HG03108 (cell line): ENCODE results near the gene TRIM3.
"Not testable (repeated sequence)": the region's sequence is repeated elsewhere in the genome, so short reads cannot be mapped to it uniquely, and the experiment has no call there.

ENCODE experiments used
- ATAC-seq: cut with Tn5 transposase; IDR thresholded peaks from one replicate; pipeline ENCODE4 v1.9.1; 2021; ENCODE audit warnings: moderate library complexity; ENCODE audit not compliant: unreplicated experiment

TRIM3 gene

GRCh38 chr11:6473451-6474412 is at the start of gene TRIM3:
TSS of gene TRIM3 (minus strand) at chr11:6473941. CDS start at chr11:6465695, 8,246 bp downstream.
- peak; percentile 60 for ATAC-seq

GRCh38 chr11:6523253-6523652 is 49.5 kb upstream of the TRIM3 start:
- ATAC-seq: no peak

- ATAC-seq: not testable (repeated sequence)
Measured at GRCh38 chr11:6521946-6522345, 48.2 kb upstream of the TRIM3 start.

GRCh38 chr11:6520265-6520664 is 46.5 kb upstream of the TRIM3 start:
- no peak for ATAC-seq

- no peak for ATAC-seq
Measured at GRCh38 chr11:6516865-6517264, 43.1 kb upstream of the TRIM3 start.

- no peak for ATAC-seq
Measured at GRCh38 chr11:6505577-6506240, 32.0 kb upstream of the TRIM3 start.

GRCh38 chr11:6504166-6504565 is 30.4 kb upstream of the TRIM3 start:
- ATAC-seq: no peak

GRCh38 chr11:6502382-6502781 is 28.6 kb upstream of the TRIM3 start:
- ATAC-seq: no peak

GRCh38 chr11:6498544-6498943 is 24.8 kb upstream of the TRIM3 start:
- no peak for ATAC-seq

- no peak for ATAC-seq
Measured at GRCh38 chr11:6498121-6498520, 24.4 kb upstream of the TRIM3 start.

GRCh38 chr11:6497069-6497839 is 23.5 kb upstream of the TRIM3 start, which contains the start of gene DNHD1:
TSS of gene DNHD1 (plus strand) at chr11:6497280. CDS start at chr11:6498216, 936 bp downstream.
- ATAC-seq: no peak

- ATAC-seq: no peak
Measured at GRCh38 chr11:6489306-6489705, 15.6 kb upstream of the TRIM3 start.

- no peak for ATAC-seq
Measured at GRCh38 chr11:6488821-6489220, 15.1 kb upstream of the TRIM3 start.

GRCh38 chr11:6488342-6488741 is 14.6 kb upstream of the TRIM3 start:
- ATAC-seq: no peak

- ATAC-seq: no peak
Measured at GRCh38 chr11:6486938-6487337, 13.2 kb upstream of the TRIM3 start.

- ATAC-seq: no peak
Measured at GRCh38 chr11:6486256-6486655, 12.5 kb upstream of the TRIM3 start.

- ATAC-seq: no peak
Measured at GRCh38 chr11:6485661-6486060, 11.9 kb upstream of the TRIM3 start.

- no peak for ATAC-seq
Measured at GRCh38 chr11:6483015-6483414, 9.3 kb upstream of the TRIM3 start.

GRCh38 chr11:6482441-6482840 is 8.7 kb upstream of the TRIM3 start:
- no peak for ATAC-seq

- no peak for ATAC-seq
Measured at GRCh38 chr11:6481924-6482275, 8.2 kb upstream of the TRIM3 start.
